Activated CD4-positive, alpha-beta memory T cell treated with anti-CD3 and anti-CD28 coated beads for 36 hours (primary cell): Measurements from ENCODE around the gene GPR101. TPM values are rescaled to one million over a fixed set of nuclear protein-coding genes. Genes with fewer than 3 reads are reported as not detected.

ENCODE experiments used
- CTCF ChIA-PET: fragments of 350-600 bp; sonication (Branson Sonifier 250); formaldehyde crosslinking; loops from one replicate; lab custom pipeline; 2021; ENCODE audit warnings: antibody characterized with exemption, inconsistent platforms; lab: Charles Lee
- POLR2A ChIA-PET: fragments of 350-600 bp; sonication (Branson Sonifier 250); formaldehyde crosslinking; loops from one replicate; lab custom pipeline; 2021; ENCODE audit warnings: antibody characterized with exemption; lab: Charles Lee
- DNase-seq: peaks from one replicate; pipeline ENCODE4 v3.0.0-alpha.2; 2020
- H3K27ac Mint-ChIP-seq: one replicate; pipeline ENCODE4 v1.8.0; 2021; ENCODE audit warnings: mixed read lengths
- H3K27me3 Mint-ChIP-seq: one replicate; pipeline ENCODE4 v1.8.0; 2021; ENCODE audit warnings: mixed read lengths
- H3K36me3 Mint-ChIP-seq: one replicate; pipeline ENCODE4 v1.8.0; 2021; ENCODE audit warnings: mixed read lengths
- H3K4me1 Mint-ChIP-seq: one replicate; pipeline ENCODE4 v1.8.0; 2021; ENCODE audit warnings: low read depth, mixed read lengths
- H3K4me3 Mint-ChIP-seq: one replicate; pipeline ENCODE4 v1.8.0; 2021; ENCODE audit warnings: mild to moderate bottlenecking, mixed read lengths
- H3K9me3 Mint-ChIP-seq: one replicate; pipeline ENCODE4 v1.8.0; 2021; ENCODE audit warnings: mixed read lengths
- intact Hi-C: fragments of 100-400 bp; cut with micrococcal nuclease; formaldehyde crosslinking; loops from one replicate; pipeline ENCODE4 v1.15.1; 2023
- total RNA-seq, 2 experiments: library from RNA; stranded (reverse); gene quantifications; one replicate each; pipeline ENCODE4 v1.2.3, GENCODE V29; 2021

GPR101 gene
- total RNA-seq = not detected

GRCh38 chrX:137033774-137034507 lies at the start of gene GPR101:
GPR101 (minus strand) TSS chrX:137033995; CDS start chrX:137031674, 2,321 bp downstream.
- no peak for DNase-seq
- Mint-ChIP-seq H3K27ac (no peak within 1 kb of the TSS), H3K36me3 (no peaks in the 10 kb centered on the region), H3K4me3 (no peak within 1 kb of the TSS), H3K27me3 (peaks cover 39% of the 10 kb centered on the region), H3K9me3 (no peaks in the 10 kb centered on the region), H3K4me1 (peaks cover 7% of the 10 kb centered on the region)
- ChIA-PET POLR2A (no interaction called here), CTCF (interaction anchor here (0.7 to 1.0 kb wide), 3 partner anchors 18 to 24 kb away, joined by 3 read pairs; no protein-coding TSS in a partner anchor)
- intact Hi-C loops = loop anchor here (5.0 to 10.0 kb wide), 2 partner anchors 72 to 429 kb away; no protein-coding TSS in a partner anchor

- no peaks in the 10 kb centered on the region for H3K36me3 Mint-ChIP-seq
- intact Hi-C loops = no loop called here
- POLR2A ChIA-PET = no interaction called here
- no peak for DNase-seq
- H3K27me3 Mint-ChIP-seq = peaks cover 13% of the 10 kb centered on the region
- no peaks in the 10 kb centered on the region for H3K9me3 Mint-ChIP-seq
- no peaks in the 10 kb centered on the region for H3K4me1 Mint-ChIP-seq
- no peak overlapping the region for H3K4me3 Mint-ChIP-seq
- H3K27ac Mint-ChIP-seq = no peak overlapping the region
- CTCF ChIA-PET = no interaction called here
Measured at GRCh38 chrX:137081239-137081638, 47.4 kb upstream of the GPR101 start.

GRCh38 chrX:137072396-137072795 lies 38.6 kb upstream of the GPR101 start:
- H3K9me3 Mint-ChIP-seq = no peaks in the 10 kb centered on the region
- intact Hi-C loops = no loop called here
- no peaks in the 10 kb centered on the region for H3K27me3 Mint-ChIP-seq
- no peaks in the 10 kb centered on the region for H3K4me1 Mint-ChIP-seq
- H3K4me3 Mint-ChIP-seq = no peak overlapping the region
- H3K36me3 Mint-ChIP-seq = no peaks in the 10 kb centered on the region
- ChIA-PET CTCF (no interaction called here), POLR2A (no interaction called here)
- H3K27ac Mint-ChIP-seq = no peak overlapping the region
- no peak for DNase-seq

- DNase-seq = no peak
- intact Hi-C loops = no loop called here
- Mint-ChIP-seq H3K36me3 (no peaks in the 10 kb centered on the region), H3K4me1 (no peaks in the 10 kb centered on the region), H3K27me3 (no peaks in the 10 kb centered on the region), H3K4me3 (no peak overlapping the region), H3K27ac (no peak overlapping the region), H3K9me3 (no peaks in the 10 kb centered on the region)
- ChIA-PET POLR2A (no interaction called here), CTCF (interaction anchor here (0.6 kb wide), 1 partner anchor 817 kb away, joined by 3 read pairs; no protein-coding TSS in a partner anchor)
Measured at GRCh38 chrX:137071596-137071995, 37.8 kb upstream of the GPR101 start.

GRCh38 chrX:137067147-137067546 lies 33.4 kb upstream of the GPR101 start:
- H3K27ac Mint-ChIP-seq = no peak overlapping the region
- DNase-seq = no peak

GRCh38 chrX:137062915-137063617 lies 29.3 kb upstream of the GPR101 start:
- CTCF ChIA-PET = no interaction called here
- intact Hi-C loops = no loop called here
- H3K9me3 Mint-ChIP-seq = no peaks in the 10 kb centered on the region
- H3K27ac Mint-ChIP-seq = no peak overlapping the region
- no peak for DNase-seq
- H3K4me3 Mint-ChIP-seq = no peak overlapping the region
- no peaks in the 10 kb centered on the region for H3K4me1 Mint-ChIP-seq
- H3K36me3 Mint-ChIP-seq = no peaks in the 10 kb centered on the region
- POLR2A ChIA-PET = no interaction called here
- no peaks in the 10 kb centered on the region for H3K27me3 Mint-ChIP-seq

More at GRCh38 chrX:137067147-137067546, 33.4 kb upstream of the GPR101 start:
- CTCF ChIA-PET = no interaction called here
- Mint-ChIP-seq H3K36me3 (no peaks in the 10 kb centered on the region), H3K27me3 (no peaks in the 10 kb centered on the region), H3K4me1 (no peaks in the 10 kb centered on the region), H3K4me3 (no peak overlapping the region), H3K9me3 (no peaks in the 10 kb centered on the region)
- intact Hi-C loops = no loop called here
- POLR2A ChIA-PET = no interaction called here

GRCh38 chrX:137058339-137059127 lies 24.7 kb upstream of the GPR101 start:
- no peak overlapping the region for H3K27ac Mint-ChIP-seq
- H3K36me3 Mint-ChIP-seq = no peaks in the 10 kb centered on the region
- H3K4me1 Mint-ChIP-seq = no peaks in the 10 kb centered on the region
- intact Hi-C loops = loop anchor here (10.0 kb wide), 1 partner anchor 474 kb away; no protein-coding TSS in a partner anchor
- peaks cover 7% of the 10 kb centered on the region for H3K27me3 Mint-ChIP-seq
- ChIA-PET POLR2A (no interaction called here), CTCF (interaction anchor here (0.6 kb wide), 2 partner anchors 25 to 136 kb away, joined by 3 read pairs; partner anchors contain the start of gene GPR101)
- no peak overlapping the region for H3K4me3 Mint-ChIP-seq
- no peaks in the 10 kb centered on the region for H3K9me3 Mint-ChIP-seq
- DNase-seq = no peak

GRCh38 chrX:137052643-137053235 lies 18.9 kb upstream of the GPR101 start:
- no peak overlapping the region for H3K27ac Mint-ChIP-seq
- no peaks in the 10 kb centered on the region for H3K9me3 Mint-ChIP-seq
- CTCF ChIA-PET = interaction anchor here (0.7 to 3.0 kb wide), 12 partner anchors 9 to 142 kb away, joined by 3 to 30 read pairs (median 4); partner anchors contain the start of gene GPR101
- peak overlapping the region; percentile 83 for H3K4me3 Mint-ChIP-seq
- intact Hi-C loops = loop anchor here (1.0 to 10.0 kb wide), 3 partner anchors 20 to 468 kb away; no protein-coding TSS in a partner anchor
- peaks cover 8% of the 10 kb centered on the region for H3K4me1 Mint-ChIP-seq
- POLR2A ChIA-PET = interaction anchor here (0.6 to 1.2 kb wide), 2 partner anchors 556 to 674 kb away, joined by 3 read pairs; no protein-coding TSS in a partner anchor
- H3K36me3 Mint-ChIP-seq = no peaks in the 10 kb centered on the region
- peak; percentile 51 for DNase-seq
- H3K27me3 Mint-ChIP-seq = peaks cover 12% of the 10 kb centered on the region

GRCh38 chrX:137051978-137052642 lies 18.3 kb upstream of the GPR101 start:
- H3K27me3 Mint-ChIP-seq = peaks cover 12% of the 10 kb centered on the region
- H3K27ac Mint-ChIP-seq = no peak overlapping the region
- ChIA-PET CTCF (interaction anchor here (0.7 to 3.0 kb wide), 15 partner anchors 9 to 143 kb away, joined by 3 to 30 read pairs (median 4); partner anchors contain the start of gene GPR101), POLR2A (interaction anchor here (0.6 to 1.2 kb wide), 2 partner anchors 555 to 673 kb away, joined by 3 read pairs; no protein-coding TSS in a partner anchor)
- intact Hi-C loops = loop anchor here (1.0 to 10.0 kb wide), 3 partner anchors 20 to 467 kb away; no protein-coding TSS in a partner anchor
- no peaks in the 10 kb centered on the region for H3K9me3 Mint-ChIP-seq
- DNase-seq = peak; percentile 86
- H3K4me3 Mint-ChIP-seq = peak overlapping the region; percentile 83
- H3K36me3 Mint-ChIP-seq = no peaks in the 10 kb centered on the region
- H3K4me1 Mint-ChIP-seq = peaks cover 8% of the 10 kb centered on the region

GRCh38 chrX:137044893-137045292 lies 11.1 kb upstream of the GPR101 start:
- CTCF ChIA-PET = no interaction called here
- H3K36me3 Mint-ChIP-seq = no peaks in the 10 kb centered on the region

GRCh38 chrX:137043736-137044135 lies 9.9 kb upstream of the GPR101 start:
- H3K4me1 Mint-ChIP-seq = no peaks in the 10 kb centered on the region
- H3K27me3 Mint-ChIP-seq = peaks cover 1% of the 10 kb centered on the region
- H3K36me3 Mint-ChIP-seq = no peaks in the 10 kb centered on the region
- intact Hi-C loops = no loop called here
- H3K4me3 Mint-ChIP-seq = no peak overlapping the region
- CTCF ChIA-PET = interaction anchor here (2.9 kb wide), 1 partner anchor 8 kb away, joined by 16 read pairs; no protein-coding TSS in a partner anchor
- H3K9me3 Mint-ChIP-seq = no peaks in the 10 kb centered on the region
- H3K27ac Mint-ChIP-seq = no peak overlapping the region
- POLR2A ChIA-PET = no interaction called here
- no peak for DNase-seq

More at GRCh38 chrX:137044893-137045292, 11.1 kb upstream of the GPR101 start:
- no peak for DNase-seq
- intact Hi-C loops = no loop called here
- POLR2A ChIA-PET = no interaction called here
- H3K4me3 Mint-ChIP-seq = no peak overlapping the region
- no peak overlapping the region for H3K27ac Mint-ChIP-seq
- no peaks in the 10 kb centered on the region for H3K4me1 Mint-ChIP-seq
- no peaks in the 10 kb centered on the region for H3K9me3 Mint-ChIP-seq
- peaks cover 1% of the 10 kb centered on the region for H3K27me3 Mint-ChIP-seq
